Anterior cingulate cortex (tissue), 58 donors: ENCODE data around the gene RANBP1.

Experiments
- DNase-seq, 58 donors: peaks; one replicate each; lab custom pipeline; 2025; lab: John Stamatoyannopoulos, UW

The RANBP1 gene

GRCh38 chr22:20118300-20119020 lies 2.6 kb downstream of the RANBP1 start:
- no peak for DNase-seq

- DNase-seq: no peak
These were observed 6.0 kb downstream of the RANBP1 start for GRCh38 chr22:20121856-20122415.

GRCh38 chr22:20123366-20124082 lies 7.6 kb downstream of the RANBP1 start:
- no peak for DNase-seq

GRCh38 chr22:20124083-20124787 lies 8.3 kb downstream of the RANBP1 start:
- no peak for DNase-seq

- DNase-seq: no peak
These were observed 9.6 kb downstream of the RANBP1 start for GRCh38 chr22:20125201-20126174.

- peak in 2 of 58 donors; percentile 26 to 29 for DNase-seq
These were observed 10.6 kb downstream of the RANBP1 start for GRCh38 chr22:20126284-20127029.

GRCh38 chr22:20127318-20127868 lies 11.5 kb downstream of the RANBP1 start:
- DNase-seq: no peak

GRCh38 chr22:20127869-20128618 lies 12.1 kb downstream of the RANBP1 start:
- no peak for DNase-seq

- DNase-seq: no peak
These were observed 12.7 kb downstream of the RANBP1 start for GRCh38 chr22:20128619-20128901.

GRCh38 chr22:20128902-20129746 lies 13.2 kb downstream of the RANBP1 start:
- DNase-seq: peak in 16 of 58 donors; percentile 15 to 53 (median 24)

GRCh38 chr22:20129747-20130014 lies 13.8 kb downstream of the RANBP1 start:
- no peak for DNase-seq

- no peak for DNase-seq
These were observed 14.4 kb downstream of the RANBP1 start for GRCh38 chr22:20130319-20130718.

GRCh38 chr22:20130731-20131596 lies 15.1 kb downstream of the RANBP1 start:
- DNase-seq: peak in 56 of 58 donors; percentile 39 to 91 (median 74)

- DNase-seq: peak in 19 of 58 donors; percentile 20 to 61 (median 44)
These were observed 15.6 kb downstream of the RANBP1 start, which contains the start of gene ZDHHC8 for GRCh38 chr22:20131597-20131858. TSS of gene ZDHHC8 (plus strand) at chr22:20131804. CDS start at chr22:20131948, 144 bp downstream.

- peak in 13 of 58 donors; percentile 15 to 57 (median 40) for DNase-seq
These were observed 16.2 kb downstream of the RANBP1 start for GRCh38 chr22:20131859-20132685.
